ENCODE results near the gene AFF3. TPM values are rescaled to one million over a fixed set of nuclear protein-coding genes. Genes with fewer than 3 reads are reported as not detected.

AFF3 gene
- total RNA-seq, 3 donors from 2014 or later: 4.2 to 56.6 (median 5.2) TPM

DNA sequence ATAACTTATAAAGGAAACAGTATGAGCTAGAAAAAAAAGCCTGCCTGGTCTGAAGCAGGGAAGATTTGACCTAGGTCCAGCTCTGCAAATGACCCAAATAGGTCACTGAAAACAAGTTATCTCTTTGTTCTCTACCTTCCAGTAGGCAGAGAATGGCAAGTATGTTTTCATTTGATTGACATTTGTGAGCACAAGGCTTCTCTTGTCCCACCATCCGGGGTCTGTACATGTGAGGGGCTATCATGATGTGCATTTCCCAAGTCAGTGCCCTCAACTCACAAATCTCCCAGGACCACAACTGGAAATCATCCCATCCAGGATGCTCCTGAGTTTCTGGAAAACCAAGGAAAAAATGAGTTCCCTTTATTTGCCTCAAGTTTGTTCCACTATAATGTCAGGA, 309.5 kb downstream of the AFF3 start:
- Histone ChIP-seq H3K9me3 (no peaks in the 10 kb centered on the region), H3K4me3 (no peak overlapping the region), H3K36me3 (ENCODE audit: low read depth) (no peaks in the 10 kb centered on the region), H3K4me1 (ENCODE audit: low read depth) (no peaks in the 10 kb centered on the region)
- TF ChIP-seq, protein P1, sequence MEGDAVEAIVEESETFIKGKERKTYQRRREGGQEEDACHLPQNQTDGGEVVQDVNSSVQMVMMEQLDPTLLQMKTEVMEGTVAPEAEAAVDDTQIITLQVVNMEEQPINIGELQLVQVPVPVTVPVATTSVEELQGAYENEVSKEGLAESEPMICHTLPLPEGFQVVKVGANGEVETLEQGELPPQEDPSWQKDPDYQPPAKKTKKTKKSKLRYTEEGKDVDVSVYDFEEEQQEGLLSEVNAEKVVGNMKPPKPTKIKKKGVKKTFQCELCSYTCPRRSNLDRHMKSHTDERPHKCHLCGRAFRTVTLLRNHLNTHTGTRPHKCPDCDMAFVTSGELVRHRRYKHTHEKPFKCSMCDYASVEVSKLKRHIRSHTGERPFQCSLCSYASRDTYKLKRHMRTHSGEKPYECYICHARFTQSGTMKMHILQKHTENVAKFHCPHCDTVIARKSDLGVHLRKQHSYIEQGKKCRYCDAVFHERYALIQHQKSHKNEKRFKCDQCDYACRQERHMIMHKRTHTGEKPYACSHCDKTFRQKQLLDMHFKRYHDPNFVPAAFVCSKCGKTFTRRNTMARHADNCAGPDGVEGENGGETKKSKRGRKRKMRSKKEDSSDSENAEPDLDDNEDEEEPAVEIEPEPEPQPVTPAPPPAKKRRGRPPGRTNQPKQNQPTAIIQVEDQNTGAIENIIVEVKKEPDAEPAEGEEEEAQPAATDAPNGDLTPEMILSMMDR (IDR thresholded peaks at IDR 0.05): no peak
- DNase-seq (no peak), ATAC-seq (no peak)
- intact Hi-C loops (cut with DNase I, micrococcal nuclease): no loop called here

DNA sequence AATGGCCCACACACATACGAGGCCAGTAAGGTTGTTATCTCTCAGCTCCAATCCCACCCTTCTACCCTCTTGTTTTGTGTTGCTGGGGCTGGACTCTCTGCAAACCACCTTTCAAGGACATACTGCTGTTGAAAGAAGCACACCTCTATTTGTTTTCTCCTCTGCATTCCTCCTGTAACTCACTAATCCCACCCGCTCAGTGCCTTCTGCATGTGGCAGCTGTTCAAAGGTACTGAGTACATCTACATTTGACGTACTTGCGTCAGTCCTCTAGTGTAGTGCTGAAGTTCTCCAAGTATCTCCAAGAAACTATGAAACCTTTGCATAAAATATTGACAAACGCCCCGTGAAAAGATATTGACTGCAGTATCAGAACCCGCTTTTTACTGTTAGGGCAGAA, 310.6 kb downstream of the AFF3 start:
- no peak for DNase-seq
- Histone ChIP-seq H3K4me3 (no peak overlapping the region), H3K36me3 (ENCODE audit: low read depth) (no peaks in the 10 kb centered on the region), H3K4me1 (ENCODE audit: low read depth) (no peaks in the 10 kb centered on the region), H3K9me3 (no peaks in the 10 kb centered on the region)
- TF ChIP-seq, protein P1 (IDR thresholded peaks at IDR 0.05): no peak
- no peak for ATAC-seq
- intact Hi-C loops (cut with DNase I, micrococcal nuclease): no loop called here

DNA sequence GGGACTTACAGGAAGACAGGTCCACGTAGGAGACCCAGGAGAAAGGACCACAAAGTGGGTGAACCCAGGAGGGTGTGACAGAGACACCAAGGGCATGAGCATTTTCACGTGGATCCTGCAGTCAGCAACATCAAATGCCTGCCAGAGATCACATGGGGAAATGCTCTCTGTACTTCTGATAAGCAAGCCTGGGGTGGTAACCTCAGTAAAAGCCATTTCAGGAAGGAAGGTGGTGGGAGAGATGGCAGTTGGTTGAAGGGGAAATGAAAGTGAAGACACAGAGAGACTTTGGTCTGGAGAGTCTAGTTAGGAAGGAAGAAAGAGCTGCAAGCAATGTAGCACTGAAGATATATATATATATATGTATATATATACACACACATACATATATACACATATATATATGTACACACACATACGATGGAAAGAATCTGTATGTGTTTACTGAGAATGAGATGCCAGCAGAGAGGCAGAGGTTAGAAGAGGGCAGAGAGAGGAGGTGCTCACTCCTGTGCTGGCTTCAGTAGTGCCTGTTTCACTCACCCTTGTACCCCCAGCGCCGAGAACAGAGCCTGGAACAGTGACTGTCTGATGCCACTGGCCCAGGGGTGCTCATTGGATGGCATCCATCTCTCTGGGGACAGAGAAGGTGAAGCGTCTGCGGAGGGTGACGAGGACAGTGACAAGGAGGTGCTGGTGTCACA, 314.9 kb downstream of the AFF3 start:
- Histone ChIP-seq H3K4me3 (no peak overlapping the region), H3K9me3 (no peaks in the 10 kb centered on the region), H3K4me1 (ENCODE audit: low read depth) (no peaks in the 10 kb centered on the region), H3K36me3 (ENCODE audit: low read depth) (no peaks in the 10 kb centered on the region)
- TF ChIP-seq, protein P1 (IDR thresholded peaks at IDR 0.05): no peak
- no peak for DNase-seq
- intact Hi-C loops (cut with DNase I, micrococcal nuclease): no loop called here
- ATAC-seq: no peak

DNA sequence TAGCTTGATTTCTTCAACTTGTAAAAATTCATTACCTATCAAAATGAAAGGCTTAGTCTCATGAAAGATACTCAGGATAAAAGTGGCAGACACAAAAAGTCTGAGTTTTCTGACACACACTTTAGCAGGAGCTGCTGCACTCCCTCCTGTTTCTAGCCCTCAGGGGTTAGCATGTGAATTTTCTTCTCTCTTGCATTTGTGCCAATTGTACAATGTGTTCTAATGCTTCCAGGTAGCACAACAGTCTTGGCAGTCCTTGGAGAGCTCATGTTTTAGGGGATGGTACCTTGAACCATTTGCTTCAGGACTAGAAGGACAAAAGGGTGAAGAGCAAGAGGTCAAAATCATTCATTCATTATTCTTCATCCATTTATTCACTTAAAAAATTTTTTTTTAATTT, 316.8 kb downstream of the AFF3 start:
- ATAC-seq (no peak), DNase-seq (no peak)
- Histone ChIP-seq H3K4me1 (ENCODE audit: low read depth) (no peaks in the 10 kb centered on the region), H3K4me3 (no peak overlapping the region), H3K9me3 (no peaks in the 10 kb centered on the region), H3K36me3 (ENCODE audit: low read depth) (no peaks in the 10 kb centered on the region)
- intact Hi-C loops (cut with DNase I, micrococcal nuclease): no loop called here
- TF ChIP-seq, protein P1 (IDR thresholded peaks at IDR 0.05): no peak

DNA sequence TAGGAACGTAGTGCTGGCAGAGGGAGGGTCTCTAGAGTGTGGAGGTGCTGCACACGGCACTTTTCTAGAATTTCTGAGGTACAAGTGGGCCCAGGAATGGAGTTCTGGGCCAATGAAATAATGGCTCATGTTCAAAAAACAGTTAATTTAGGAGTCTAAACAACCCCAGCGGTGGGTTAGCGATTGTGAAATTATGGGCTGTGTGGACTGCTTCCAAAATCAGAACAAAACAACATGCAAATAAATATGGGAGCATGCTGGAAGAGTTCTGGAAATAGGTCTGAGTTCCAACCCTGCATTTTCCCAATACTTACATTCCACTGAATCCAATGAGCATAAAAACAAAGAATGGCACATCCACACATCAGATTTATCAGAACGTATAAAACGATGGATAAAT, 317.6 kb downstream of the AFF3 start:
- intact Hi-C loops (cut with DNase I, micrococcal nuclease): no loop called here
- no peak for ATAC-seq

More for the DNA sequence above, 317.6 kb downstream of the AFF3 start:
- Histone ChIP-seq H3K4me3 (no peak overlapping the region), H3K36me3 (ENCODE audit: low read depth) (no peaks in the 10 kb centered on the region), H3K4me1 (ENCODE audit: low read depth) (no peaks in the 10 kb centered on the region), H3K9me3 (no peaks in the 10 kb centered on the region)
- DNase-seq: no peak
- TF ChIP-seq, protein P1 (IDR thresholded peaks at IDR 0.05): no peak
